Activated T-cell treated with anti-CD3 and anti-CD28 coated beads, Interleukin-2, amount 50 U/mL, for 4 hours (primary cell): ENCODE measurements around the gene FRRS1L. TPM values are rescaled to one million over a fixed set of nuclear protein-coding genes. Genes with fewer than 3 reads are reported as not detected.

ENCODE experiments used
- ATAC-seq, 2 donors: fragments of 200-7000 bp; cut with Tn5 transposase; one replicate each; pipeline ENCODE4 v1.10.0; 2021
- DNase-seq: peaks from one replicate; pipeline ENCODE4 v3.0.0-alpha.2; 2020
- H3K27me3 Mint-ChIP-seq: one replicate; pipeline ENCODE4 v1.8.0; 2021; ENCODE audit warnings: low read depth, mixed read lengths
- H3K36me3 Mint-ChIP-seq: one replicate; pipeline ENCODE4 v1.8.0; 2022; ENCODE audit warnings: mixed read lengths; ENCODE audit not compliant: insufficient read depth
- H3K4me1 Mint-ChIP-seq: one replicate; pipeline ENCODE4 v1.8.0; 2021; ENCODE audit warnings: low read depth, mixed read lengths
- H3K4me3 Mint-ChIP-seq: one replicate; pipeline ENCODE4 v1.8.0; 2021; ENCODE audit warnings: mild to moderate bottlenecking, moderate library complexity, mixed read lengths
- H3K9me3 Mint-ChIP-seq: one replicate; pipeline ENCODE4 v1.8.0; 2021; ENCODE audit warnings: mixed read lengths
- total RNA-seq, 3 donors: library from RNA; stranded (reverse); gene quantifications; one replicate each; pipeline ENCODE4 v1.2.1, GENCODE V29; 2021

Gene FRRS1L
- total RNA-seq, 3 donors from 2014 or later, result 0.10 TPM; not detected in 2

DNA sequence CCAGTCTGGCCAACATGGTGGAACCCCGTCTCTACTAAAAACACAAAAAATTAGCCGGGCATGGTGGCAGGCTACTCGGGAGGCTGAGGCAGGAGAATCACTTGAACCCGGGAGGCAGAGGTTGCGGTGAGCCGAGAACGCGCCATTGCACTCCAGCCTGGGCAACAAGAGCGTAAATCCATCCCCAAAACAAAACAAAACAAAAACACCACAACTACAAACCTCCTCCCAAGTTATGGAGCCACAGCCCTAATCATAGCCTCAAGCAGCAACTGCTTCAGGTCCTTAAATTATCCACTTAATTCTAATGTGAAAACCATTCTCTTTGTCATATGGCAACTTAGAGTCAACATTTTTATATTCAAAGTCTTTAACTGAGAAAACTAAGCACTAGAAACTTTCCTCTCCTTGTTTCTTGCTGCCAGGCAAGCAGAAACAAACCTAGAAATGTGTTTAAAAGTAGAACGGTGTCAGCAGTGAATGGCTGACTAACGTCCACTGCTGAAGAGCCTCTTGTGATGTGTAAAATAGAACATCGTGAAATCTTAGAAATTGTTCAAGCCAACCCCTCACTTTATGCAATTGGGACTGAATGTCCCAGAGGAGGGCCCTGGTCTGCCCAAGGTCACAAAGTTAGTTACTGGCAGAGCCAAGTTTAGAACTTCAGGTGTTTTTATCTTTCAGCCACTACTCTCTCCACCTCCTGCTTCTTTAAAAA, 53.0 kb downstream of the FRRS1L start:
- ATAC-seq (no peak), DNase-seq (no peak)
- Mint-ChIP-seq H3K9me3 (no peaks in the 10 kb centered on the region), H3K27me3 (no peaks in the 10 kb centered on the region), H3K4me3 (peak overlapping the region; percentile 51), H3K4me1 (peaks cover 84% of the 10 kb centered on the region), H3K36me3 (peaks cover 13% of the 10 kb centered on the region)

DNA sequence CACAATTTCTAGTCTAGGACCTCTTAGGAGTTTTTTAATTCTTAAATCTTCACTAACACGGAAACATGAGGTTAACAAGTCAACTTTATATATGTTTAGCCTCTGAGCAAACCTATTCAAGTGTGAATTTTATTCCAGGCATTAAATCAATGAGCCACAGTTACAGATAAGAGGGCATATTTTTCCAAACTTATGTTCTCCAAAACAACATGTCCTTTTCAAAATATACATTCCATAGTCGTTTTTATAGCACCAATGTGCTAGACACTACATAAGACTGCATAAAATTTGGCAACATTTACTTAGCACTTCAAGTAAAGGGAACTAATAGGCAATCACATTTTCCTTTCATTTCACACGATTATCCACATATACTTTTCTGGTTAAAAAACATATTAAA, 53.8 kb downstream of the FRRS1L start:
- ATAC-seq, result no peak
- no peak for DNase-seq
- Mint-ChIP-seq H3K27me3 (no peaks in the 10 kb centered on the region), H3K4me1 (peaks cover 88% of the 10 kb centered on the region), H3K9me3 (no peaks in the 10 kb centered on the region), H3K36me3 (peaks cover 13% of the 10 kb centered on the region), H3K4me3 (no peak overlapping the region)

GRCh38 chr9:109110329-109111021, 56.6 kb downstream of the FRRS1L start:
- H3K9me3 Mint-ChIP-seq, result no peaks in the 10 kb centered on the region
- peaks cover 83% of the 10 kb centered on the region for H3K4me1 Mint-ChIP-seq
- DNase-seq (no peak), ATAC-seq (peak; percentile 70 to 76)
- H3K4me3 Mint-ChIP-seq, result peak overlapping the region; percentile 53
- H3K36me3 Mint-ChIP-seq, result peaks cover 9% of the 10 kb centered on the region
- H3K27me3 Mint-ChIP-seq, result no peaks in the 10 kb centered on the region

- DNase-seq (no peak), ATAC-seq (no peak)
- H3K4me3 Mint-ChIP-seq, result peak overlapping the region; percentile 53
- H3K27me3 Mint-ChIP-seq, result no peaks in the 10 kb centered on the region
- H3K4me1 Mint-ChIP-seq, result peaks cover 80% of the 10 kb centered on the region
- H3K9me3 Mint-ChIP-seq, result no peaks in the 10 kb centered on the region
- peaks cover 14% of the 10 kb centered on the region for H3K36me3 Mint-ChIP-seq
Observed at GRCh38 chr9:109109967-109110328, 57.1 kb downstream of the FRRS1L start.

- no peak for ATAC-seq
- H3K27me3 Mint-ChIP-seq, result no peaks in the 10 kb centered on the region
Observed at GRCh38 chr9:109108318-109108717, 58.7 kb downstream of the FRRS1L start.

DNA sequence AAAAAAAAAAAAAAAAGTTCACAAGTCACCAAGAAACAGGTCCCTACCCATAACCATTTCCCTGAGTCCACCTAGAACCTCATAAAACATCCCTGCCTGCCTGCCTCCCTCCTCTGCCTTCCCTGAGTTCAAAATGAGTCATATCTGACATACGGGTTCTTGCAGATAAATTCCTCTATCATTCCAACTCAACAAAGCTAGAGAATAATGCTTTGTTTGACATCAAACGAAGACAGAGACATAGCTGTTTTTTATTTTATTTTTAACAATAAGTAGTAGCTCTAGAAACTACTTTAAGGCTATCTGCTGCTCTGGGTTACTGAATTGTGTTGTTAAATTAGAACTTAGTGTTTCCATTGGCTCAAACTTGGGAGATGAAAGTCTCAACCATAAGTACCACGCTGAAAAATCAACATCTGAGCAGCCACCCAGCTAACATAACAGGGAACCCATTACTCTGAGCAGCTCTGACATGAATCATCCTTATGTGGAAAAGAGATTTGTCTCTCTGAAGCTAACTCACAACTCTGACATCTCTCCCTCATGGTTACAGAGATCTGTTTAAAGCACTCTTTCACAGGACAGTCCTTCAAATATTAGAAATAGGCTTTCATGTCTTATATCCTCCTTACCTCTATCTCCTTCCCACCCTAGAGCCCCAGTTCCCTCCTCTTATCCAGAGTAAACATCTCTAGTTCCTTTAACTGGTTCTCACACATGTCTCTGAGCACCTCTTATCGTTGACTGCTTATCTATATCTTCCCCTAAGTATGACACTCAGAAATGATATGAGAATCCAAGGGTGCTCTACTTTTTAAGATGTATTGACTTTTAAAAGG, 59.4 kb downstream of the FRRS1L start:
- Mint-ChIP-seq H3K4me3 (peak overlapping the region; percentile 37), H3K4me1 (peaks cover 68% of the 10 kb centered on the region), H3K27me3 (no peaks in the 10 kb centered on the region), H3K36me3 (peaks cover 22% of the 10 kb centered on the region), H3K9me3 (peaks cover 4% of the 10 kb centered on the region)
- ATAC-seq (peak; percentile 79 to 88), DNase-seq (no peak)

More at GRCh38 chr9:109108318-109108717, 58.7 kb downstream of the FRRS1L start:
- no peak overlapping the region for H3K4me3 Mint-ChIP-seq
- no peaks in the 10 kb centered on the region for H3K9me3 Mint-ChIP-seq
- H3K36me3 Mint-ChIP-seq, result peaks cover 15% of the 10 kb centered on the region
- peaks cover 69% of the 10 kb centered on the region for H3K4me1 Mint-ChIP-seq
- no peak for DNase-seq

GRCh38 chr9:109101810-109102209, 65.2 kb downstream of the FRRS1L start:
- Mint-ChIP-seq H3K27me3 (no peaks in the 10 kb centered on the region), H3K9me3 (peaks cover 4% of the 10 kb centered on the region), H3K4me1 (peaks cover 66% of the 10 kb centered on the region), H3K36me3 (peaks cover 27% of the 10 kb centered on the region), H3K4me3 (peak overlapping the region; percentile 52)
- DNase-seq, result no peak
- peak; percentile 89 to 92 for ATAC-seq

GRCh38 chr9:109101202-109101595, 65.8 kb downstream of the FRRS1L start:
- Mint-ChIP-seq H3K9me3 (peaks cover 4% of the 10 kb centered on the region), H3K36me3 (peaks cover 28% of the 10 kb centered on the region), H3K27me3 (no peaks in the 10 kb centered on the region), H3K4me1 (peaks cover 69% of the 10 kb centered on the region), H3K4me3 (peak overlapping the region; percentile 52)
- DNase-seq (no peak), ATAC-seq (peak; percentile 16 to 37)

DNA sequence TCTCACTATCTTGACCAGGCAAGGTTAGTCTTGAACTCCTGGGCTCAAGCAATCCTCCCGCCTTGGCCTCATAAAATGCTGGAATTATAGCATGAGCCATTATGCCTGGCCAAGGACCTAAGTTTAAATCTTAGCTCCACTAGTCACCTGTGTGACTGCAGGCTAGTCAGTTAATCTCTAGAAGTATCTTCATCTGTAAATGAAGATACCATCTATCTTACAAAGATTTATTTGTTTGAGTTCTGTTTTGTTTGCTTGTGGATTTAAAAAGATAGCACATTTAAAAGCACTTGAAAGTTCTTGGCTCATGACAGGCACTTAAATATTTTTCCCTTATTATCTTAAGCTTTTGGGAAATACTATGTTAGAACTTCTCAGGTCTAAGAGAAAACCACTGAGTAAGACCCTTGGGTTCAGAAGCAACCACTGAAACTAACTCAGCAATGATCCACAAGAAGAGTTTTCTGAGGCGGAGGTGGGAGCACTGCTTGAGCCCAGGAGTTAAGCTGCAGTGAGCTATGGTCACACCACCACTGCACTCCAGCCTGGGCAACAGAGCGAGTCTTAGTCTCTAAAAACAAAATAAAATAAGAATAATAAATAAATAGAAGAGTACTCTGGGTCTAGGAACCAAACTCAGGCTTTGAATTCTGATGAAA, 66.4 kb downstream of the FRRS1L start:
- Mint-ChIP-seq H3K4me3 (peak overlapping the region; percentile 52), H3K4me1 (peaks cover 74% of the 10 kb centered on the region), H3K36me3 (peaks cover 31% of the 10 kb centered on the region), H3K9me3 (peaks cover 4% of the 10 kb centered on the region), H3K27me3 (no peaks in the 10 kb centered on the region)
- ATAC-seq (peak in 1 of 2 donors; percentile 12), DNase-seq (no peak)

DNA sequence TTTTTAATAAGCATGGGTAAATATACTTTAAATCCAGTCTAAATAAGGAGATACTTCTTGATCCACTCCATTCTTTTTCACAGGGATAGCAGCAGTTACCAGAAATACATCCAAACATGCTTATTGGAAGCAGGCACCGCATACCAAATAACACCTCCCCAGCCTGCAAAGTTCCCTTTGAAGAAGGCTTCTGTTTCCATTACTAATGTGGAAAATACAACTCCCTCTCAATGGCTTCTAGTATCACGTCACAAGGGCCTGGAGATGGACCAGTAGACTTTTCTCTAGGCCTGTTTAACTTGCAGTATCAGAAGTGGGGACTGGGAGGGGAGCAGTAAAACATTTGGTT, 68.1 kb downstream of the FRRS1L start:
- Mint-ChIP-seq H3K27me3 (no peaks in the 10 kb centered on the region), H3K4me1 (peaks cover 88% of the 10 kb centered on the region), H3K9me3 (peaks cover 4% of the 10 kb centered on the region), H3K36me3 (peaks cover 36% of the 10 kb centered on the region), H3K4me3 (no peak overlapping the region)
- DNase-seq, result no peak
- ATAC-seq, result no peak

- peak overlapping the region; percentile 49 for H3K4me3 Mint-ChIP-seq
- no peaks in the 10 kb centered on the region for H3K27me3 Mint-ChIP-seq
- DNase-seq (no peak), ATAC-seq (no peak)
- H3K36me3 Mint-ChIP-seq, result peaks cover 38% of the 10 kb centered on the region
- peaks cover 92% of the 10 kb centered on the region for H3K4me1 Mint-ChIP-seq
- peaks cover 4% of the 10 kb centered on the region for H3K9me3 Mint-ChIP-seq
Observed at GRCh38 chr9:109098171-109098959, 68.7 kb downstream of the FRRS1L start.

DNA sequence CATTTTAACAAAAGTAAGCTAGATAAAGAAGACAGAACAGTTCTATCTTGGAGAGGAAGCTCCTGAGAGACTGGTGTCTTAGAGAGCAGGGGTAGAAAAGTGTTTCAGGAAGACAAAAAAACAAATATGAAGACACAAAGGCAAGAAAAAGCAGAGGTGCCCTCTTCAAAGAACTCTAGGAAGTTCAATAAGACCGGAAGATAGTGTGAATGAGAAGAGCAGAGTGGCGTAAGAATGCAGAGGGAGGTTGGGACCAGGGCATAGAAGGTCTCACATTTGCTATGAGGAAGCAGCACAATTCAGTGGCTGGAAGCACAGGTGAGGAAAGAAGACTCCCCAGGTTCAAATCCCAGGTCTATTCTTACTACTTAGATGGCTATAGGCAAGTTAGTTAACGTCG, 69.9 kb downstream of the FRRS1L start:
- Mint-ChIP-seq H3K9me3 (no peaks in the 10 kb centered on the region), H3K4me3 (peak overlapping the region; percentile 16), H3K27me3 (no peaks in the 10 kb centered on the region), H3K36me3 (peaks cover 42% of the 10 kb centered on the region), H3K4me1 (peaks cover 95% of the 10 kb centered on the region)
- no peak for ATAC-seq
- DNase-seq, result no peak

- ATAC-seq (no peak), DNase-seq (no peak)
- Mint-ChIP-seq H3K36me3 (peaks cover 50% of the 10 kb centered on the region), H3K9me3 (no peaks in the 10 kb centered on the region), H3K4me3 (no peak overlapping the region), H3K4me1 (peaks cover 87% of the 10 kb centered on the region), H3K27me3 (no peaks in the 10 kb centered on the region)
Observed at GRCh38 chr9:109095321-109095720, 71.7 kb downstream of the FRRS1L start.
